IMR-90 (cell line): Measurements from ENCODE around the gene AKIRIN1.

Experiments
- BHLHE40 ChIP-seq: fragments of 150-350 bp; IDR thresholded peaks from 2 replicates; pipeline ENCODE4 v1.6.1; 2016; ENCODE audit warnings: mild to moderate bottlenecking, low read depth, low read length
- CEBPB ChIP-seq: IDR thresholded peaks from 2 replicates; pipeline ENCODE4 v1.6.1; 2012; ENCODE audit warnings: low read depth, low read length, improper control_type of control experiment
- CHD1 ChIP-seq: IDR thresholded peaks from 2 replicates; pipeline ENCODE4 v1.6.1; 2012; ENCODE audit warnings: low read depth, low read length, improper control_type of control experiment
- CTCF ChIP-seq: conservative IDR thresholded peaks from 2 replicates; pipeline ENCODE4 v1.5.1; 2012; ENCODE audit warnings: mild to moderate bottlenecking, low read depth, low read length, improper control_type of control experiment
- MAFK ChIP-seq: IDR thresholded peaks from 2 replicates; pipeline ENCODE4 v1.6.1; 2012; ENCODE audit warnings: low read depth, low read length, improper control_type of control experiment
- MAZ ChIP-seq: IDR thresholded peaks from 2 replicates; pipeline ENCODE4 v1.6.1; 2012; ENCODE audit warnings: low read depth, mild to moderate bottlenecking, low read length, improper control_type of control experiment, moderate library complexity, borderline replicate concordance
- MXI1 ChIP-seq: IDR thresholded peaks from 2 replicates; pipeline ENCODE4 v1.6.1; 2012; ENCODE audit warnings: low read depth, mild to moderate bottlenecking, low read length, moderate library complexity, borderline replicate concordance
- POLR2A ChIP-seq: IDR thresholded peaks from 2 replicates; pipeline ENCODE4 v1.6.1; 2012; ENCODE audit warnings: mild to moderate bottlenecking, low read depth, low read length
- RAD21 ChIP-seq: IDR thresholded peaks from 2 replicates; pipeline ENCODE4 v1.6.1; 2012; ENCODE audit warnings: low read length, improper control_type of control experiment
- RCOR1 ChIP-seq: IDR thresholded peaks from 2 replicates; pipeline ENCODE4 v1.6.1; 2012; ENCODE audit warnings: mild to moderate bottlenecking, low read length, improper control_type of control experiment; ENCODE audit not compliant: insufficient replicate concordance
- RFX5 ChIP-seq: IDR thresholded peaks from 2 replicates; pipeline ENCODE4 v1.8.0; 2012; ENCODE audit warnings: low read depth, mild to moderate bottlenecking, low read length, moderate library complexity
- USF2 ChIP-seq: fragments of 150-350 bp; IDR thresholded peaks from 2 replicates; pipeline ENCODE4 v1.6.1; 2017; ENCODE audit warnings: mild to moderate bottlenecking, antibody characterized with exemption, low read length, low read depth

- TF ChIP-seq CTCF (no peak), POLR2A (peak; percentile 98), MAFK (no peak), USF2 (no peak), CEBPB (no peak), MXI1 (no peak), BHLHE40 (peak; percentile 99), RCOR1 (no peak), RAD21 (no peak), CHD1 (peak; percentile 100; the same call in 1 of the 2 replicates), MAZ (peak; percentile 79; the same call in 1 of the 2 replicates), RFX5 (no peak)
Measured at GRCh38 chr1:38990738-38991637, at the start of gene AKIRIN1.
